Mesothelial cell of epicardium (in vitro differentiated cells): ENCODE data around the gene SETD1B. TPM values are rescaled to one million over a fixed set of nuclear protein-coding genes. Genes with fewer than 3 reads are reported as not detected.
"Not testable (repeated sequence)": the region's sequence is repeated elsewhere in the genome, so short reads cannot be mapped to it uniquely, and the experiment has no call there.

Source experiments
- DNase-seq, 2 experiments: peaks; one replicate each; pipeline ENCODE4 v3.0.0; 2021; ENCODE audit warnings: low spot score in 2 of 2; ENCODE audit not compliant: unreplicated experiment in 2 of 2
- H3K27ac Mint-ChIP-seq: 2 replicates; pipeline ENCODE4 v1.8.0; 2021; ENCODE audit warnings: mixed read lengths
- H3K27me3 Mint-ChIP-seq: 2 replicates; pipeline ENCODE4 v1.8.0; 2021; ENCODE audit warnings: low read depth, mixed read lengths
- H3K36me3 Mint-ChIP-seq: 2 replicates; pipeline ENCODE4 v1.8.0; 2021; ENCODE audit warnings: mixed read lengths
- H3K4me1 Mint-ChIP-seq: 2 replicates; pipeline ENCODE4 v1.8.0; 2021; ENCODE audit warnings: mixed read lengths
- H3K4me3 Mint-ChIP-seq: 2 replicates; pipeline ENCODE4 v1.8.0; 2021; ENCODE audit warnings: mild to moderate bottlenecking, moderate library complexity, mixed read lengths
- H3K9me3 Mint-ChIP-seq: 2 replicates; pipeline ENCODE4 v1.8.0; 2021; ENCODE audit warnings: mixed read lengths
- total RNA-seq: library from RNA; stranded (reverse); gene quantifications from 3 replicates; pipeline ENCODE4 v1.2.1, GENCODE V29; 2021
- TF ChIP-seq, protein P1 (sequence below): fragments of 200-600 bp; sonication (generic); IDR thresholded peaks from one replicate; pipeline ENCODE4 v1.5.0; 2021; ENCODE audit warnings: antibody characterized with exemption; ENCODE audit not compliant: unreplicated experiment

The SETD1B gene
- total RNA-seq, 1 donor from 2014 or later: 27.2 TPM

DNA sequence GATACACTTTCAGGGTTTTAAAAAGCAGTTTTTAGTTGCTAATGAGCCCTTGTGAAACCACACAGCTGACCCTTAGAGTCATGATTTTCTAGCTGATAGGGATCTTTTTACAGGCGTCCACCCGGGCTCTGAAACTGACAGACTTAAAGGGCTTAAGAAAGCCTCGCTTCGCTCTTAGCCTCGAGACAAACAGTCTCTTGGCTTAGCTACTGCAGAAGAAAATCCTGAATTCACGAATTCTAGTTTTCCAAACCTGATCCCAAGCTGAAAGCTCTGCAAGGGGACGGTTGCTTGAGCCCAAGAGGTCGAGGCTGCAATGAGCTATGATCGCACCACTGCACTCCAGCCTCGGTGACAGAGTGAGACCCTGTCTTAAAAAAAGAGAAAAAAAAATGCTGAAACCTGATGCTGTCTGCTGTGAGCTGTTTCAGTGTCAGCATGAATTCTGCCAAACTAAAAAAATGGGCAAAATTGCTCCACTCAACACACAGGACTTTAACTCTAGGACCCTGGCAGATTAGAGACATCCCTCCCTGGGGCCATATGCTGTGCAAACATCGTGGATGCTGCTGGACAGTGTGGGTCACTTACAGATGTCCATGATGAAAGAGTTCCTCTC is 57.9 kb downstream of the SETD1B start:
- Mint-ChIP-seq H3K27ac (peak overlapping the region; percentile 56), H3K9me3 (no peaks in the 10 kb centered on the region), H3K4me1 (peaks cover 24% of the 10 kb centered on the region), H3K27me3 (no peaks in the 10 kb centered on the region), H3K4me3 (peak overlapping the region; percentile 52), H3K36me3 (no peaks in the 10 kb centered on the region)
- DNase-seq: no peak
- TF ChIP-seq, protein P1, sequence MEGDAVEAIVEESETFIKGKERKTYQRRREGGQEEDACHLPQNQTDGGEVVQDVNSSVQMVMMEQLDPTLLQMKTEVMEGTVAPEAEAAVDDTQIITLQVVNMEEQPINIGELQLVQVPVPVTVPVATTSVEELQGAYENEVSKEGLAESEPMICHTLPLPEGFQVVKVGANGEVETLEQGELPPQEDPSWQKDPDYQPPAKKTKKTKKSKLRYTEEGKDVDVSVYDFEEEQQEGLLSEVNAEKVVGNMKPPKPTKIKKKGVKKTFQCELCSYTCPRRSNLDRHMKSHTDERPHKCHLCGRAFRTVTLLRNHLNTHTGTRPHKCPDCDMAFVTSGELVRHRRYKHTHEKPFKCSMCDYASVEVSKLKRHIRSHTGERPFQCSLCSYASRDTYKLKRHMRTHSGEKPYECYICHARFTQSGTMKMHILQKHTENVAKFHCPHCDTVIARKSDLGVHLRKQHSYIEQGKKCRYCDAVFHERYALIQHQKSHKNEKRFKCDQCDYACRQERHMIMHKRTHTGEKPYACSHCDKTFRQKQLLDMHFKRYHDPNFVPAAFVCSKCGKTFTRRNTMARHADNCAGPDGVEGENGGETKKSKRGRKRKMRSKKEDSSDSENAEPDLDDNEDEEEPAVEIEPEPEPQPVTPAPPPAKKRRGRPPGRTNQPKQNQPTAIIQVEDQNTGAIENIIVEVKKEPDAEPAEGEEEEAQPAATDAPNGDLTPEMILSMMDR: no peak

DNA sequence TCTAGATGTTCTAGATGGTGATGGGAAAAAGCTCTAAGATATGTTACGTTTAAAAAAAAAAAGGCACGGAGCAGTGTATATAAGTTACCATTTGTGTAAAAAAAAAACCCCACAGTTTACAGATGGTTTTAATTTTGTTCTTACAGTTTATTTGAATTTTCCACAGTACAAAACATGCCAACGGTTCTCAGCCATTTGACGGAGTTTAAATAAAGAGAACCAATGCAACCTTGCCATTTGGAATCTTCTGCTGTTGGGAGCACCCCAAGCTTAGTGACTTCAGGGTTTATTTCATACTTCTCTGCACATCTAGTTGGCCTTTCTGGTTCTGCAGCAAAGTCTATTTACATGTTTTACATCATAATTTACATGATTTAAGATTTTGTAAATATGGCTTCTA is 62.5 kb downstream of the SETD1B start:
- no peaks in the 10 kb centered on the region for H3K36me3 Mint-ChIP-seq
- no peak overlapping the region for H3K4me3 Mint-ChIP-seq
- no peaks in the 10 kb centered on the region for H3K27me3 Mint-ChIP-seq
- TF ChIP-seq, protein P1: no peak
- H3K9me3 Mint-ChIP-seq: no peaks in the 10 kb centered on the region
- H3K27ac Mint-ChIP-seq: no peak overlapping the region
- H3K4me1 Mint-ChIP-seq: peaks cover 10% of the 10 kb centered on the region
- DNase-seq: no peak

DNA sequence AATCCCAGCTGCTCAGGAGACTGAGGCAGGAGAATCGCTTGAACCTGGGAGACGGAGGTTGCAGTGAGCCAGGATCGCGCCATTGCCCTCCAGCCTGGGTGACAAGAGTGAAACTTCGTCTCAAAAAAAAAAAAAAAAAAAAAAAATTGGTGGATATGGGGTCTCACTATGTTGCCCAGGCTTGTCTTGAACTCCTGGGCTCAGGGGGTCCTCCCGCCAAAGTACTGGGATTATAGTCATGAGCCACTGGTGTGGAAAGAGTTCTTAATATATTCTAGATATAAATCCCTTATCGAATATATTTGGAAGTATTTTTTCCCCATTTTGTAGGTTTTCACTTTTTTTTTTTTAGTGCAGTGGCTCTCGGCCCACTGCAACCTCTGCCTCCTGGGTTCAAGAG is 65.4 kb downstream of the SETD1B start:
- H3K27me3 Mint-ChIP-seq, H3K4me3 Mint-ChIP-seq, DNase-seq, H3K4me1 Mint-ChIP-seq, H3K9me3 Mint-ChIP-seq, H3K27ac Mint-ChIP-seq, H3K36me3 Mint-ChIP-seq: not testable (repeated sequence)

DNA sequence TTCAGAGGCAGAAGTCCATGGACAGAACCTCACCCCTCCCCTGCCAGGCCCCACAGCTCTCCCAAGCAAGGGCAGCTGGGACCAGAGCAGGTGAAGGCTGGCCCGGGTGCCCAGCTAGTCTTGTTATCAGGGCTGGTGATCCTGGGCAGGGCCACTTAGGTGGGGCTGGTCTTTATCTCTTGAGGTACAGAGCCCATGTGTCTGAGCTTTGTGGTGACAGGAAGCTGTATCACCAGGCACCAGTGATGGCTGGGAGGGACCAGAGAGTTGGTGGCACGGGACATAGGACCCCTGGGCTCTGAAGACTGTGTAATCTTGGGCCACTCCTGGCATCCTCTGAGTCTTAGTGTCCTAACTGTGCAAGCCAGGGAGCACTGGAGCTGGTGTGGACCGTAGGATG is 67.7 kb downstream of the SETD1B start:
- TF ChIP-seq, protein P1: no peak
- Mint-ChIP-seq H3K27me3 (no peaks in the 10 kb centered on the region), H3K36me3 (no peaks in the 10 kb centered on the region), H3K9me3 (no peaks in the 10 kb centered on the region), H3K4me3 (no peak overlapping the region), H3K4me1 (peaks cover 6% of the 10 kb centered on the region), H3K27ac (no peak overlapping the region)
- DNase-seq: no peak

DNA sequence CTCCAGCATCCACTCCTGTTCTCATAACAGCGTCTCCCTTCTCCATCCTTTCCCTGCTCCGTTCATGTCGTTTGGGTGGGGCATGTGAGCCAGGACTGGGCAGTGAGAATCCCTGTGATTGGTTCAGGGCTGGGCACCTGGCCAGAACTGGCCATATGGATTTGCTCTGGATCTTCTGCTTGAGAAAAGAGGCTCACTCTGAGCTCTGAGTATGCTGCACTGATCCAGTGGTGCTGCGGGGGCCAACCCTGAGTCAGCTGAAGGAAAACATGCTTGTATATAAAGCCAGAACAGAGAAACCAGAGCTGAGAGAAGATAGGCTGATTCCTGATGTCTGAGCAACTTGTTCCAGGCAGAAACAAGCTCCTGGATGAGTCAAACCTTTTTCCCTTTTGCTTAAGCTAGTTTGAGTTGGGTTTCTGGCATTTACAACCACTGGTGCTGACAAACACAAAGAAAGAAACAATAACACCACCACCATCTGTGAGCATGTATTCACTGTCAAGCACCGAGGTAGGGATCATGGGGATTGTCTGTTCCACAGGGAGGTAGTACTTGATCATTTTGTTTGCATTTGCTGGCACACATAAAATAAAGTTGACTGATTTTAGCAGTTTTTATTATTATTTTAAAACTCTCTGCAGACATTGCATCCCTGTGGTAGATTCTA is 68.9 kb downstream of the SETD1B start:
- Mint-ChIP-seq H3K36me3 (no peaks in the 10 kb centered on the region), H3K4me3 (no peak overlapping the region), H3K27ac (peak overlapping the region; percentile 86), H3K27me3 (no peaks in the 10 kb centered on the region), H3K9me3 (no peaks in the 10 kb centered on the region), H3K4me1 (peaks cover 6% of the 10 kb centered on the region)
- peak; percentile 41 to 61 for DNase-seq
- TF ChIP-seq, protein P1: no peak

DNA sequence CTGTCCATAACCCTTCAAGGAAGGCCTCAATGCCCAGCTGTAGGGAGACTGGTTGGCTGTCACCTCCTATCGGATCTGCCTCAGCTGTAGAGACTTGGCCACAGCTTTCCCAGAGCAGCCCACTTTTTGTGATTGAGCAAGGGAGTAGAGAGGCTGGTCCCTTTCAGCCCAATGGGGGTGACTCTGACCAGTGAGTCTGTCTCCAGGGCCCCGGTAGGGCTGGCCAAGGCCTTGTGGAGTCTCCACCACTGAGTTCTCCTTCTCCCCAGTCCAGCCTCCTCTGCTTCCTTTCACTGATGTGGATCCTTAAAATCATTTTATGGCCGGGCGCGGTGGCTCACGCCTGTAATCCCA is 69.4 kb downstream of the SETD1B start:
- H3K36me3 Mint-ChIP-seq: no peaks in the 10 kb centered on the region
- TF ChIP-seq, protein P1: no peak
- H3K4me3 Mint-ChIP-seq: no peak overlapping the region
- H3K27ac Mint-ChIP-seq: peak overlapping the region; percentile 16
- H3K9me3 Mint-ChIP-seq: no peaks in the 10 kb centered on the region
- H3K27me3 Mint-ChIP-seq: no peaks in the 10 kb centered on the region
- DNase-seq: no peak
- peaks cover 6% of the 10 kb centered on the region for H3K4me1 Mint-ChIP-seq
